Activated CD8-positive, alpha-beta memory T cell treated with anti-CD3 and anti-CD28 coated beads for 24 hours (primary cell): ENCODE data around the gene DLGAP1.
A peak's percentile ranks its signal among the peaks of the same experiment; 100 is the strongest.
"Not testable (repeated sequence)": the region's sequence is repeated elsewhere in the genome, so short reads cannot be mapped to it uniquely, and the experiment has no call there.

Experiments used
- DNase-seq: peaks from one replicate; pipeline ENCODE4 v3.0.0-alpha.2; 2020

The DLGAP1 gene

GRCh38 chr18:3615374-3615985 is 839.6 kb downstream of the DLGAP1 start:
- no peak for DNase-seq

GRCh38 chr18:3612315-3612714 is 842.8 kb downstream of the DLGAP1 start:
- DNase-seq = no peak

GRCh38 chr18:3611313-3612090 is 843.6 kb downstream of the DLGAP1 start:
- no peak for DNase-seq

GRCh38 chr18:3610813-3611212 is 844.3 kb downstream of the DLGAP1 start:
- DNase-seq = no peak

- no peak for DNase-seq
These were observed 844.9 kb downstream of the DLGAP1 start for GRCh38 chr18:3610188-3610708.

- no peak for DNase-seq
These were observed 846.6 kb downstream of the DLGAP1 start for GRCh38 chr18:3608488-3608887.

GRCh38 chr18:3608099-3608453 is 847.0 kb downstream of the DLGAP1 start:
- not testable (repeated sequence) for DNase-seq

GRCh38 chr18:3607309-3608098 is 847.6 kb downstream of the DLGAP1 start:
- DNase-seq = no peak

- not testable (repeated sequence) for DNase-seq
These were observed 848.2 kb downstream of the DLGAP1 start for GRCh38 chr18:3606863-3607262.

GRCh38 chr18:3605954-3606443 is 849.1 kb downstream of the DLGAP1 start:
- DNase-seq = peak; percentile 69

- DNase-seq = no peak
These were observed 849.6 kb downstream of the DLGAP1 start for GRCh38 chr18:3605486-3605952.

- peak; percentile 65 for DNase-seq
These were observed 850.4 kb downstream of the DLGAP1 start for GRCh38 chr18:3604498-3605408.

- no peak for DNase-seq
These were observed 850.9 kb downstream of the DLGAP1 start for GRCh38 chr18:3604235-3604497.

GRCh38 chr18:3603421-3604234 is 851.5 kb downstream of the DLGAP1 start:
- DNase-seq = peak; percentile 68

GRCh38 chr18:3601106-3601755 is 853.9 kb downstream of the DLGAP1 start:
- DNase-seq = not testable (repeated sequence)

GRCh38 chr18:3599861-3600260 is 855.2 kb downstream of the DLGAP1 start:
- no peak for DNase-seq

GRCh38 chr18:3599195-3599594 is 855.9 kb downstream of the DLGAP1 start:
- DNase-seq = no peak

GRCh38 chr18:3598581-3598980 is 856.5 kb downstream of the DLGAP1 start:
- DNase-seq = no peak

GRCh38 chr18:3597409-3598357 is 857.4 kb downstream of the DLGAP1 start:
- no peak for DNase-seq
